Measurements from ENCODE around the gene HNRNPR.
"Not testable (repeated sequence)": the region's sequence is repeated elsewhere in the genome, so short reads cannot be mapped to it uniquely, and the experiment has no call there.

The HNRNPR gene

GRCh38 chr1:23322770-23323169 lies 21.3 kb downstream of the HNRNPR start:
- no peak for DNase-seq

GRCh38 chr1:23310280-23310679 lies 33.8 kb downstream of the HNRNPR start:
- DNase-seq: not testable (repeated sequence)

GRCh38 chr1:23304140-23304620 lies 39.9 kb downstream of the HNRNPR start:
- no peak for DNase-seq

- no peak for DNase-seq
Observed at GRCh38 chr1:23303524-23303923, 40.6 kb downstream of the HNRNPR start.

GRCh38 chr1:23296931-23297330 lies 47.2 kb downstream of the HNRNPR start:
- no peak for DNase-seq

DNA sequence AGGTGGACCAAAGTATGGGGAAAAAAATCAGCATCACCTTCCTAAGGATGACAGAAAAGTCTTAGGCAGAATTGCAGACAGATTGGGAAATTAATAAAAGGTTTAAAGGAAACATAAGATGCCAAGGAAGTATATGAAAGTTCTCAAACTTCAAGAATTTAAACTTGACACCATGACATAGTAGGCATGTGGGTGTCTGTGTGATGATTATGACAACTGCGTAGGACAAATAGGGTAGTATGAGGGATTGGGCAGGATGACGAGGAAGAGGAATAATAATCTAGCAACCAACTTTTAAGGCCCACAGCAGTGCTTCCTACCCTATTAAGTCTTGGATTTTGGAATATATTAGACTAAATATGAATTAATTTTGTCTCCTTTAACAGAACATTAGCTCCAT lies 52.4 kb downstream of the HNRNPR start:
- no peak for DNase-seq

GRCh38 chr1:23290836-23291565 lies 53.1 kb downstream of the HNRNPR start:
- no peak for DNase-seq

- DNase-seq: no peak
Observed at GRCh38 chr1:23288671-23289070, 55.4 kb downstream of the HNRNPR start.

DNA sequence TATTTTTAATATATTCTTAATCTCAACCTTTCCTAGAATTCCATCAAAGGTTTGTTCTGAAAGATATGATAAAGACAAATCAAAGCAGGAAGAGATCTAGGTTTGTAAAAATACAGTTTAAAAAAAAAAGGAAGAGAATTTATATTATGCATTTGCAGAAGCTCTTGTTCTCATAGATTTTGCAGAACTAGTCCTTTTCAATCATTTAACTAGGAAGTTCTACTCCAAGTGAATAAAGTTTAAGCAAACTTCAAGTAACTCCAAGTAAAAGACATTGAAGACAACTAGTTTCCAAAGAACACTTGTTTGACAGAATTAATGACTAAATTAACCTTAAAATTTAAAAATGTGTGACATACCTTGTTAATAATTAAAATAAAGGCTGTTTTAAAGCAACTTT lies 55.9 kb downstream of the HNRNPR start:
- DNase-seq: no peak

DNA sequence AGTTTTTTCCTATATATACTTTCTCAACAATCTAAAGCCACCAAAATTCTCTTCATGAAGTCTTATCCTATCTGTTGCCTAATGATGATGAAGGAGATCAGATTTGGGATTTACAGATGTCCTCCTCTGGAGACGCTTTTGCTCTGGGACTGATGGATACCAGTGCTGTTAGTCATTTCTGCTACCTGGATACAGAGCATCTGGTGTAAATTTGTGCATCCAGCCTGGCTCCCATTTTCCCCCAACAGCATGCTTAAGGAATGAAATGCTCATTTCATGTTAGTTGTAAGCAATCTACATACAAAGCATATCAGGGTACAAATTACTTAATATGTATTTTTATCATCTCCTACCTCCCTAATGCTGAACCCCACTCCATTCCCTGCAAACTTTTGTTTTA lies 57.7 kb downstream of the HNRNPR start:
- no peak for DNase-seq

DNA sequence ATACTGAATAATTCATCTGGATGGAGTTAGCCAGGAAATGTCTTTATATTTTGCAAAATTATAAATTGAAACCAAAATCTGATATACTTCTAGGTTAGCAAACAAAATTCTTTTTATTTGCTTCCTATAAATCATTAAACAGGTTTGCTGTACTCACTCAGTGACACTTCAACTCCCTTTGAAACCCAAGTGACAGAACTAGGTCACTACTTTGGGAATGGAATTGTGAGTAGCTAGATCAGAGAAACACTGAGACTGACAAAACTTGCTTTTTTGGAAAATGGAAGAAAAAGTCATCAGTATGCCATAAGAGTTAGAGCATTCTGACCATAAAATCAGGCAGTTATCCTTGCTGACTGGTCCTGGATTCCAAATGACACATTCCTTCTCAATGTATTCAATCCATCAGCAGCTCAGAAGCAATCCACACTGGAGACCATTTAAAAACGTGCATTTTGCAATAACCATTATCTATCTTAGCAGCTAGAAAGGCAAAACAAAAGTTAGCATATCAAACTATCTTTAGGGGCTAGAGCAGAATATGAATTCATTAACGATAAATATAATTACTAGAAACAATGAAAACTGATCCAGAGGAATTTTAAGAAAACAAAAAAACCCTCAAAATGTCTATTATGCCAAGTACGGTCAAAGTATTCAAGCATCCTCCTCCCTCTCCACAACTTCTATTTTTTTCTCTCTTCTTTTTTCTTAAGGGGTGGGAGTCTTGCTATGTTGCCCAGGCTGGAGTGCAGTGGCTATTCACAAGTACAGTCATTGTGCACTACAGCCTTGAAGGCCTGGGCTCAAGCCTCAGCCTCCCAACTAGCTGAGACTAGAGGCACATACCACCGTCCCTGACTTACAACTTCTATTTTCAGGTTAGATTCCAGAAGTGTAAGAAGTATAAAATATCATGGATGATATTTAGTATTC lies 60.1 kb downstream of the HNRNPR start:
- DNase-seq: no peak

DNA sequence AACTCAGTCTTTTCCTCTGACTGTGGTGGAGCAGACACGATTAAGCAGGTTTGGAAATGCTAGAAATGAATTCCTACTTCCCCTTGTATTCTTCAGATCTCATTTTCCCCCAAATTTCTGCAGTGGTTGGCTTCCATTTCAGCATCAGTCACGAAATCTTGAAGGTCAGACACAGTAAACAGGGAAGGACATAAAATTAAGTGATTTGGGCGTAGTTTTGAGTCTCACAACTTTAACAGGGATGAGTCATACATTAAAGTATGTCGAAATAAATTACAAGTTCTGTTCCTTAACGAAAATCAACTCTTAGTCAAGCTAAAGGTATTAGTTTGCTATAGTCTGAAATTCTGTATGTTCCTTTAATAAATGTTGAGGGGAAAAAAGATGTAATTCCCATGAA lies 61.1 kb downstream of the HNRNPR start:
- no peak for DNase-seq

DNA sequence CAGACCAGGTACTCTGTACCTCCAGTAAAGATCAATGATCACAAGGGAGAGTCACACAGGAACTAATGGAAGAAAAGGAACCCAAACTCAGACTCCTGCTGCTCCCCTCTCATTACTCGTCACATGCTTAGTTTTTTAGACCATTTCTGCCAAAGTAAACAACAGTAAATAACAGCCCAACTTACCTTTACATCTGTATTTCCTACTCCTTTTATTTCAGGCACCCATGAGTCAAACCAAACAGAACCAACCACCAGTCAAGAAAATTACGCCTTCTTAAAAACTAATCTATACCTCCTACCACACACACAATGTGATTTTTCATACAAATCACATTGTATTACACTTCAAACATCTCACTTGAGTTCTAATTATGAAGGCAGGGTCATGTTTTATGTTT lies 65.4 kb downstream of the HNRNPR start:
- no peak for DNase-seq

GRCh38 chr1:23276531-23276930 lies 67.6 kb downstream of the HNRNPR start:
- DNase-seq: no peak

GRCh38 chr1:23274134-23274505 lies 70.0 kb downstream of the HNRNPR start:
- no peak for DNase-seq

DNA sequence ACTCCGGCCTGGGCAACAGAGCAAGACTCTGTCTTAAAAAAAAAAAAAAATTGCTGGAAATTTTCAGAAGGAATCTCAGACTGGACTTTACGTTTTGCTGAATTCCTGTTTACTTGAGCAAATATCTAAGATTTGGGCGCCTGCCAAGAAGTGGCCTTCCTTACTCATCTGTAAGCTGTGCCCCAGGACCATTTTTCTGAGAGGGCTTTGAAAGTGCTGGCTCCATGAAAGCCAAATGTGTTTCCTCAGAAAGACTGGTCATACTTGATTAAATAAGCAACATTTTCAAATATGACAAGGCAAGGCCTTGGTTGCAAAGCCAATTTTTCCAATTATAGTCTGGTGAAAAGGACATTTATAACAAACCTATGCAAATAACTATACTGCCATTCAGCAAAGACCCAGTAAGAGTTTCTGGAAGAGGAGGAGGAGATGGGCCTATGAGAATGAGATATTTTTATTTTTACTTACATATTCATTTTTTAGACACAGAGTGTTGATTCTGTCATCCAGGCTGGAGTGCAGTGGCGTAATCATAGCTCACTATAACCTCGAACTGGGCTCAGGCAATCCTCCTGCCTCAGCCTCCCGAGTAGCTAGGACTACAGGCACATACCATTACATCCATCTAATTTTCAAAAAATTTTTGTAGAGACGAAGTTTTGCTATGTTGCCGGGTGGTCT lies 70.5 kb downstream of the HNRNPR start:
- no peak for DNase-seq

DNA sequence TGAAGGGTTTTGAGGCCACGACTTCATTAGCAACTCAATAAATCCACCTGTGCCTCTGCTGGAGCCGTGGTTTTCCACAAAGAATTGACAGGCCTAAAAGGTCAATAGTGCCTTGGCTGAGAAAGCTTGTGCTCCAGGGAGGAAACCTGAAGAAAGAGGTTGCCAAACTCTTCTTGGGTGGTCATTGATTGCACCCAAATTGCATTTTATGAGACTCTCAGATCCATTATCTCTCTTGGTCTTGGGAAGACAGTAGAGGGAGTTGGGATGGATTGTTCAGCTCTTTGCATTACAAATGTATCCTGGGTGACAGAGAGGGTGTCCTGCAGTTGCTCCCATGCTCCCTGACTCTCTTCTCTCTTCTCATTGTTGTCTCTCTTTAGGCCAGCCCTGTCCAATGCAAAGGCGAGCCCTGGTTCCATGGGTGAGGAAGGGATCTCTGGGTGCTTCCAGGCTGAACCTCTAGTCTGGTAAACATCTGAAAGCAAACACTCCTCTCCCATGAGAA lies 80.7 kb downstream of the HNRNPR start:
- no peak for DNase-seq

- not testable (repeated sequence) for DNase-seq
Observed at GRCh38 chr1:23258082-23258481, 86.0 kb downstream of the HNRNPR start.

- DNase-seq: not testable (repeated sequence)
Observed at GRCh38 chr1:23257371-23257770, 86.7 kb downstream of the HNRNPR start.

Data from activated CD4-positive, alpha-beta T cell treated with anti-CD3 and anti-CD28 coated beads, Interleukin-2, Interleukin-6, amounts not matched to agents 100 ng/mL and 50 ng/mL, durations not matched to agents 16 hours and 8 hours (primary cell).